Lung (tissue), 12 donors: Measurements from ENCODE around the gene MED14. TPM values are rescaled to one million over a fixed set of nuclear protein-coding genes. Genes with fewer than 3 reads are reported as not detected.

Experiments
- ATAC-seq: fragments of 200-7000 bp; cut with Tn5 transposase; one replicate; pipeline ENCODE4 v1.9.1; 2020; ENCODE audit warnings: moderate number of reproducible peaks; ENCODE audit not compliant: insufficient read depth, low FRiP score
- DNase-seq, 3 donors: peaks; one replicate each; pipeline ENCODE4 v3.0.0-alpha.2; 2013 to 2017
- H3K27ac ChIP-seq, 2 donors: one replicate each; pipeline ENCODE4 v1.5.1; 2013; ENCODE audit warnings: mild to moderate bottlenecking in 2 of 2, moderate library complexity in 2 of 2, control low read depth in 1 of 2, inconsistent platforms in 1 of 2, low read depth in 1 of 2, low read length in 1 of 2
- H3K27me3 ChIP-seq, 3 donors: one replicate each; pipeline ENCODE4 v1.5.1; 2013; ENCODE audit warnings: low read length in 2 of 3; ENCODE audit not compliant: control insufficient read depth in 3 of 3, insufficient read depth in 3 of 3
- H3K36me3 ChIP-seq, 4 donors: one replicate each; pipeline ENCODE4 v1.5.1; 2013; ENCODE audit warnings: low read length in 4 of 4, mild to moderate bottlenecking in 1 of 4, moderate library complexity in 1 of 4; ENCODE audit not compliant: control insufficient read depth in 4 of 4, insufficient read depth in 4 of 4
- H3K4me1 ChIP-seq, 5 donors: one replicate each; pipeline ENCODE4 v1.5.1; 2013; ENCODE audit warnings: low read length in 5 of 5, mild to moderate bottlenecking in 2 of 5, moderate library complexity in 1 of 5; ENCODE audit not compliant: control insufficient read depth in 5 of 5, insufficient read depth in 5 of 5
- H3K4me3 ChIP-seq: one replicate; pipeline ENCODE4 v1.5.1; 2013; ENCODE audit warnings: mild to moderate bottlenecking, control low read depth, moderate library complexity
- H3K9ac ChIP-seq, 2 donors: one replicate each; pipeline ENCODE4 v1.5.1; 2013; ENCODE audit warnings: low read length in 2 of 2, control low read depth in 1 of 2; ENCODE audit not compliant: insufficient read depth in 1 of 2
- H3K9me3 ChIP-seq, 4 donors: one replicate each; pipeline ENCODE4 v1.5.1; 2013; ENCODE audit warnings: low read length in 3 of 4, mild to moderate bottlenecking in 1 of 4, moderate library complexity in 1 of 4; ENCODE audit not compliant: control insufficient read depth in 4 of 4, insufficient read depth in 3 of 4
- CTCF ChIP-seq: IDR thresholded peaks from 2 replicates; pipeline ENCODE4 v1.5.1; 2012; ENCODE audit warnings: mild to moderate bottlenecking; ENCODE audit errors: control extremely low read depth, extremely low read depth
- WGBS, 2 donors: extraction: QIAGEN DNeasy Blood & Tissue Kit; methylation state at CpG; one replicate each; pipeline ENCODE4 v1.1.7; 2013; 5-methylcytosine and 5-hydroxymethylcytosine counted together
- polyA plus RNA-seq, 2 donors: library from polyadenylated mRNA; stranded (reverse); fragments of 200-250 nt; gene quantifications; one replicate each; pipeline ENCODE4 v1.2.1, GENCODE V29; 2013
- total RNA-seq, 2 donors: library from RNA; depleted of rRNA in 1 of 2; stranded (reverse); fragments of >200 nt in 1 of 2; gene quantifications; one replicate each; pipeline ENCODE4 v1.2.1, GENCODE V29; 2014 to 2021
- donor health status: control.
- donor health status: control.
- donor health status: Bipolar disorder and iron deficiency.
- donor health status: healthy.
- donor health status: DM: yes; HTN: yes; CAD: no.

The MED14 gene
- total and polyA plus RNA-seq, 4 donors = 9.1 to 41.1 (median 25.6) TPM

- peak within 1 kb of the TSS; percentile 87 to 91 for H3K27ac ChIP-seq
- peak; percentile 77 for ATAC-seq
- peak within 1 kb of the TSS; percentile 68 to 79 for H3K9ac ChIP-seq
- H3K4me3 ChIP-seq = peak within 1 kb of the TSS; percentile 95
- peaks cover 0 to 14% (median 4%) of the 10 kb centered on the region in 5 donors for H3K4me1 ChIP-seq
- H3K36me3 ChIP-seq = no peaks in the 10 kb centered on the region
- DNase-seq = peak; percentile 93 to 95 (median 95)
- peaks cover 0 to 26% (median 17%) of the 10 kb centered on the region in 3 donors for H3K27me3 ChIP-seq
- H3K9me3 ChIP-seq = no peaks in the 10 kb centered on the region
- TF ChIP-seq CTCF = no peak
- 2 to 4% methylated on average over 51 to 66 of the region's 66 CpGs for WGBS, 2 donors
Measured at GRCh38 chrX:40647307-40648197, 87.8 kb downstream of the MED14 start, which contains the start of gene CXorf38. CXorf38 (minus strand) TSS chrX:40647561; CDS start chrX:40647520, 41 bp downstream.

- Histone ChIP-seq H3K36me3 (no peaks in the 10 kb centered on the region), H3K27me3 (peaks cover 0 to 25% (median 14%) of the 10 kb centered on the region in 3 donors), H3K9ac (peak overlapping the region; percentile 50 to 68), H3K4me1 (peaks cover 0 to 14% (median 4%) of the 10 kb centered on the region in 5 donors), H3K4me3 (peak overlapping the region; percentile 95), H3K9me3 (no peaks in the 10 kb centered on the region), H3K27ac (peak overlapping the region; percentile 87 to 91)
- no peak for ATAC-seq
- DNase-seq = peak; percentile 20
- no peak for TF ChIP-seq CTCF
- WGBS, 2 donors = 1 to 7% methylated on average over 25 to 33 of the region's 33 CpGs
Measured at GRCh38 chrX:40646489-40647306, 88.6 kb downstream of the MED14 start.

GRCh38 chrX:40644821-40645358, 90.5 kb downstream of the MED14 start:
- peak; percentile 19 for ATAC-seq
- WGBS, 2 donors = 0 to 16% methylated on average over 4 of the region's 4 CpGs
- peak overlapping the region in 1 of 2 donors; percentile 26 for H3K9ac ChIP-seq
- TF ChIP-seq CTCF = no peak
- peaks cover 0 to 14% (median 4%) of the 10 kb centered on the region in 5 donors for H3K4me1 ChIP-seq
- DNase-seq = peak; percentile 65 to 87 (median 83)
- H3K36me3 ChIP-seq = peaks cover 0 to under 1% (median 0%) of the 10 kb centered on the region in 4 donors
- peak overlapping the region; percentile 7 for H3K4me3 ChIP-seq
- no peaks in the 10 kb centered on the region for H3K9me3 ChIP-seq
- H3K27ac ChIP-seq = peak overlapping the region; percentile 83 to 89
- peaks cover 0 to 23% (median 10%) of the 10 kb centered on the region in 3 donors for H3K27me3 ChIP-seq
